ENCODE data around the gene ZNF219. TPM values are rescaled to one million over a fixed set of nuclear protein-coding genes. Genes with fewer than 3 reads are reported as not detected.

The ZNF219 gene
- total RNA-seq, 1 donor from 2014 or later = 143 TPM

DNA sequence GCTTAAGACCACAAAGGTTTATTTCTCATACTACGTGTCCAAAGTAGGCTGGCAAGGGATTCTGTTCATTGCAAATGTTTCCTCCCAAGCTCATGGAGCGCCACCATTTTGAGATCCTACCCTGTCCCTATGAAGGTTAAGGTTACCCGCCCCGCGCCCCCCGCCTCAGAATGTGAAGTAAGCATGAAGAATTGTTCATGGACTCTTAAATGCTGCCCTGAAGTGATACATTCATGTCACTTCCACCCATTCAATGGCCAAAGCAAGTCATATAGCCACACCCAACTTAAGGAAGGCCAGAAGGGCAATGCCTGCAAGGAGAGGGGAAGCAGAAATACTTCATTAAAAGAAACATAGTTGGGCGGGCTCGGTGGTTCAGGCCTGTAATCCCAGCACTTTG is 6.6 kb upstream of the ZNF219 start:
- H3K27me3 Mint-ChIP-seq (ENCODE audit: low read depth) = no peaks in the 10 kb centered on the region
- H3K36me3 Mint-ChIP-seq (ENCODE audit: low read depth) = no peaks in the 10 kb centered on the region
- H3K9me3 Mint-ChIP-seq = no peaks in the 10 kb centered on the region
- no peak overlapping the region for H3K27ac Mint-ChIP-seq (ENCODE audit: unreplicated experiment)
- H3K4me1 Mint-ChIP-seq = peaks cover 47% of the 10 kb centered on the region
- no peak for DNase-seq (ENCODE audit: low read depth, low spot score)
- TF ChIP-seq, protein P1, sequence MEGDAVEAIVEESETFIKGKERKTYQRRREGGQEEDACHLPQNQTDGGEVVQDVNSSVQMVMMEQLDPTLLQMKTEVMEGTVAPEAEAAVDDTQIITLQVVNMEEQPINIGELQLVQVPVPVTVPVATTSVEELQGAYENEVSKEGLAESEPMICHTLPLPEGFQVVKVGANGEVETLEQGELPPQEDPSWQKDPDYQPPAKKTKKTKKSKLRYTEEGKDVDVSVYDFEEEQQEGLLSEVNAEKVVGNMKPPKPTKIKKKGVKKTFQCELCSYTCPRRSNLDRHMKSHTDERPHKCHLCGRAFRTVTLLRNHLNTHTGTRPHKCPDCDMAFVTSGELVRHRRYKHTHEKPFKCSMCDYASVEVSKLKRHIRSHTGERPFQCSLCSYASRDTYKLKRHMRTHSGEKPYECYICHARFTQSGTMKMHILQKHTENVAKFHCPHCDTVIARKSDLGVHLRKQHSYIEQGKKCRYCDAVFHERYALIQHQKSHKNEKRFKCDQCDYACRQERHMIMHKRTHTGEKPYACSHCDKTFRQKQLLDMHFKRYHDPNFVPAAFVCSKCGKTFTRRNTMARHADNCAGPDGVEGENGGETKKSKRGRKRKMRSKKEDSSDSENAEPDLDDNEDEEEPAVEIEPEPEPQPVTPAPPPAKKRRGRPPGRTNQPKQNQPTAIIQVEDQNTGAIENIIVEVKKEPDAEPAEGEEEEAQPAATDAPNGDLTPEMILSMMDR (conservative IDR thresholded peaks at IDR 0.05) = no peak
- peak overlapping the region; percentile 87 for H3K4me3 Mint-ChIP-seq

DNA sequence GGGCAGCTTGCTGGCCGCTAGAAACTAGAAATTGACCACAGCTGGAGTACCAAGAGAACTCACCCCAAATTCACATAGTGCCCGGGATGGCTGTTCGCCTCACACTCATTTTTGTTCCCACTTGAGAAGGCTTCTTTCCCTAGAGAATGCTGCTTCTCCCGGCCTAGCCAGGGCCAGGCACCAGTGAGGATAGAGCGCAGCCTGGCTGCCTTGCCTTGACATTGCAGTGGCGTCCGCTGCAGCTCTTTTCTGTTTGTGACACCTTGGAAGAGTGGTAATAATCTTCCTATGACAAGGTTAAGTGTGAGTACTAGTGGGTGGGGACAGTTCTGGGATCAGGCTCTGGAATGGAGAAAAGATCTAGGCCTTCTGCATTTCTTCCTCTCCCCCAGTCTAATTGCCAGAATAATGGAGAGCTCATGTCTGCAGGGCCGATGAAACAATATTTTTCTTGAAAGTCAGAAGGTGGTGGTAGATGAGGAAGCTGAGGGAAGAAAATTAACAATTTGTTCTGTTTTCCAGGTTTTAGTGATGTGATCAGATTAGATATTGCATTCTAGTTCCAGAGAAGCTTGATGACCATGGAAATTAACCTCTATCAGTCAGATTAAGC is 6.1 kb upstream of the ZNF219 start:
- DNase-seq (ENCODE audit: low read depth, low spot score) = peak; percentile 64
- Mint-ChIP-seq H3K27ac (ENCODE audit: unreplicated experiment) (peak overlapping the region; percentile 95), H3K9me3 (no peaks in the 10 kb centered on the region), H3K27me3 (ENCODE audit: low read depth) (no peaks in the 10 kb centered on the region), H3K4me3 (peak overlapping the region; percentile 87), H3K4me1 (peaks cover 48% of the 10 kb centered on the region), H3K36me3 (ENCODE audit: low read depth) (no peaks in the 10 kb centered on the region)
- TF ChIP-seq, protein P1 (conservative IDR thresholded peaks at IDR 0.05) = peak; percentile 91

DNA sequence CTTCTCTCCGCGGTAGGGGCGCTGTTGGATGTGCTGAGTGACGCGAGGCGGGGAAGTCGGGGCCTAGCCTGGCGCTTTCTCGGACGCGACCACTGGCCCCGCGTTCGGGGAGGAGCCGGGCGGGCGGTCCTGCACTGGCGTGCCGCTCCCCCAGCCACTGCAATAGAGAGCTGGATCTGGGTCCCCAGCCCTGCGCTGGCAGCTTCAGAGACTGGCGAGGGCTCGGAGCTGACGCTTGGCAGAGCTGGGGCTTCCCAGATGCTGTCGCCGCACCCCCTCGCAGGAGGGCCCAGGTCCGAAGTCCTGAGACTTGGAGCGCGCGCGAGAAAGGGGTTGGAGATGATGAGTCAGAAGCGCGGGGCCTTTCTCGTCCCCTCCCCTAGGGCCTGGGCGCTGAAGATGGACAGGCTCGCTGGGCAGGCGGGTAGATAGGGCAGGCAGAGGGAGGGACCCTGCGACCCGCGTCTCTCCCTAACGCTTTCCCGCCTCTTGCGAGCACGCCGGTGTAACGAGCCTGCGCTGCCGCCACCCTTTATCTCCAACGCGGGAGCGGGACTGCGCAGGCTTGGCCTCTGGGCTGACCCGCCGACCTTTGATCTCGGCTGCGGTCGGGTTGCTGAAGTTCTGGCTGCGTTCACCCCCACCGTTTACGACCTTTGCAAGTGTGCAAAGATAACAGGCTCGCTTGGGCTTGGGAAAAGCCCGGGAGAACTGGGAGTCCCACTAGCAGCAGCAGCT is 5.4 kb upstream of the ZNF219 start:
- Mint-ChIP-seq H3K4me1 (peaks cover 55% of the 10 kb centered on the region), H3K9me3 (no peaks in the 10 kb centered on the region), H3K27ac (ENCODE audit: unreplicated experiment) (peak overlapping the region; percentile 95), H3K36me3 (ENCODE audit: low read depth) (no peaks in the 10 kb centered on the region), H3K27me3 (ENCODE audit: low read depth) (peaks cover 1% of the 10 kb centered on the region), H3K4me3 (peak overlapping the region; percentile 87)
- TF ChIP-seq, protein P1 (conservative IDR thresholded peaks at IDR 0.05) = no peak
- DNase-seq (ENCODE audit: low read depth, low spot score) = peak; percentile 92

DNA sequence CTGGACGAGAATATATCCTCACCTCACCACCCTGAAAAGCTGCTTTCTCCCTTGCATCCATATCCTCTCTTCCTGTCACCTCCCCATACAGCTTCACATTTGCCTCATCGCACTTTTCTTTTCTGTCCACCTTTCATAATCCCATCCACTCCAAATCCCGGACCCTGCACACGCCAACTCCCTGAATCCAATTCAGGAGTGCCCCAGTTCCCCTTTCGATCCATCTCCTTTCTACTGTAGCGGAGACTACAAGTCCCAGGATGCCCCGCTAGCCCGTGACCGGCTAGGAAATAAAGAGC is 4.9 kb upstream of the ZNF219 start:
- TF ChIP-seq, protein P1 (conservative IDR thresholded peaks at IDR 0.05) = peak; percentile 77
- H3K4me1 Mint-ChIP-seq = peaks cover 58% of the 10 kb centered on the region
- DNase-seq (ENCODE audit: low read depth, low spot score) = no peak
- peak overlapping the region; percentile 87 for H3K4me3 Mint-ChIP-seq
- H3K36me3 Mint-ChIP-seq (ENCODE audit: low read depth) = no peaks in the 10 kb centered on the region
- H3K27me3 Mint-ChIP-seq (ENCODE audit: low read depth) = peaks cover 3% of the 10 kb centered on the region
- peak overlapping the region; percentile 96 for H3K27ac Mint-ChIP-seq (ENCODE audit: unreplicated experiment)
- no peaks in the 10 kb centered on the region for H3K9me3 Mint-ChIP-seq

DNA sequence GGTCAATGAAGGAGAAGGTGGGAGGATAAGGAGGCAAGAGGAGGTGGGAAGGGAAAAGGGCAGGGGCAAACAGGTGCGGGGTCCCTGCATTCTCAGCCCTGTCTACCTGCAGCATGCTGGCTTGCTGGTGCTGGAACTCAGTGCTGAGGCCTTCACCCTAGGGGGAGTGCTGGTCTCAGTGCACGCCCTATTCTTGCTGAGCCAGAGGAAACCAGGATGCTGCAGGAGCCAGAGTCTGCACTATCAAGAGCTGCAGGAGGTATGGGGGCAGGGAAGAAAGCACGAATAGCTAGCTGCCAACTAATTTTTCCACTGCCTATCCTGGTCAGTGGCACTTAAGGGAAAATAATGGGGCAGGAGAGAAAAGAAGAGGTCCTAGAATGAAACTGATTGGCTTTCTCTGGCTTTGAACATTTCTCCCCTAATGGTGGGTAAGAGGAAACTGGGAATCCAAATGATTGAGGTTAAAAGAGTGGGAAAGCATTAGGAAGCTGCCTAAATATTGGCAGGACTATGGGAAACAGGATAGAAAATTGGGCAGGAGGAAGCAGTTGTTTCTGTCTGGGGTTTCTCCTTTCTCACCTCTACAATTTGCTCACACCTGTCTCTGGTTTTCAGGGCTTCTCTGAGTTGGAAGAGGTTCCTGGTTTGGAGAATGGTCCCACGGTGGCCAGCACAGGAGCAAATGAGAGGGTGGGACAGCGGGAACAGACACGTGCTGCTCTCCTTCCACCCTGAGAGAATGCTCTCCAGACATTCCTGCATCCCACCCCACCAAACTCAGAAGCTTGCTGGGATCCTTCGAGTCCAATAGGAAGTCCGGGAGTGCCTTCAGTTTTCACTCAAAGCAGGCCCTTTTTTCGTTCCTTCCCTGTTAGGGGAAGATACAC is 4.3 kb upstream of the ZNF219 start:
- Mint-ChIP-seq H3K4me1 (peaks cover 58% of the 10 kb centered on the region), H3K4me3 (peak overlapping the region; percentile 87), H3K27me3 (ENCODE audit: low read depth) (peaks cover 3% of the 10 kb centered on the region), H3K27ac (ENCODE audit: unreplicated experiment) (peak overlapping the region; percentile 96), H3K36me3 (ENCODE audit: low read depth) (no peaks in the 10 kb centered on the region), H3K9me3 (no peaks in the 10 kb centered on the region)
- TF ChIP-seq, protein P1 (conservative IDR thresholded peaks at IDR 0.05) = no peak
- DNase-seq (ENCODE audit: low read depth, low spot score) = no peak
